Melanocyte of skin (primary cell): ENCODE results near the gene FLT3. TPM values are rescaled to one million over a fixed set of nuclear protein-coding genes. Genes with fewer than 3 reads are reported as not detected.

Source experiments
- small RNA-seq, 2 donors: library from RNA; depleted of rRNA; stranded (forward); fragments of <200 nt; gene quantifications; one replicate each; pipeline ENCODE3, GENCODE V24; 2012
- total RNA-seq, 2 donors: library from RNA; depleted of rRNA; stranded (reverse); fragments of >200 nt; gene quantifications; 2 replicates each; pipeline ENCODE4 v1.2.3, GENCODE V29; 2012

Gene FLT3
- not detected for total RNA-seq

GRCh38 chr13:28100150-28101121 is at the start of gene FLT3:
Gene FLT3, minus strand, starts transcription at chr13:28100576. Its CDS starts 66 bp downstream, at chr13:28100510.

GRCh38 chr13:28138012-28138755 is 37.8 kb upstream of the FLT3 start, which contains the start of gene PAN3:
Gene PAN3, plus strand, starts transcription at chr13:28138545. Its CDS starts 113 bp downstream, at chr13:28138658.

GRCh38 chr13:27988520-27988919 is 111.9 kb downstream of the FLT3 start, which contains the start of gene URAD:
Gene URAD, minus strand, starts transcription at chr13:27988693. Its CDS starts 56 bp downstream, at chr13:27988637.

GRCh38 chr13:27969082-27969865 is 131.1 kb downstream of the FLT3 start, which contains the start of gene CDX2:
Gene CDX2, minus strand, starts transcription at chr13:27969315. Its CDS starts 309 bp downstream, at chr13:27969006.

Small RNA genes within 50 kb of the gene (small RNA-seq; reads per million reads assigned to genes)
- gene RN7SL272P = 0 reads per million in 2 donors

Other genes with a start within 250 kb of the FLT3 start
- not detected for gene PDX1, start 180.6 kb downstream of the FLT3 start, total RNA-seq
- not detected for gene CDX2, start 131.3 kb downstream of the FLT3 start, total RNA-seq
- not detected for gene URAD, start 111.9 kb downstream of the FLT3 start, total RNA-seq
- gene PAN3, start 38.0 kb upstream of the FLT3 start, total RNA-seq = 10 to 100 TPM; 20.0 to 21.0 TPM